Measurements from ENCODE around the gene JAKMIP1. TPM values are rescaled to one million over a fixed set of nuclear protein-coding genes. Genes with fewer than 3 reads are reported as not detected.

Gene JAKMIP1
- total RNA-seq, 1 experiment from 2014 or later: not detected

GRCh38 chr4:6200922-6201362, 593 bp upstream of the JAKMIP1 start:
- POLR2A ChIA-PET: no interaction called here
- CTCF ChIA-PET: interaction anchor here (0.7 kb wide), 1 partner anchor 347 kb away, joined by 4 read pairs; no protein-coding TSS in a partner anchor
- BruUV-seq (replicated peaks): no TSS peak
- Mint-ChIP-seq H3K4me1 (ENCODE audit: insufficient read depth, unreplicated experiment) (no peaks in the 10 kb centered on the region), H3K4me3 (ENCODE audit: unreplicated experiment) (no peak overlapping the region), H3K27me3 (ENCODE audit: insufficient read depth, unreplicated experiment) (no peaks in the 10 kb centered on the region), H3K27ac (ENCODE audit: low read depth, unreplicated experiment) (no peak overlapping the region), H3K36me3 (ENCODE audit: insufficient read depth, unreplicated experiment) (peaks cover 5% of the 10 kb centered on the region), H3K9me3 (ENCODE audit: unreplicated experiment) (peaks cover 19% of the 10 kb centered on the region)
- no peak for DNase-seq (ENCODE audit: unreplicated experiment)
- no peak for TF ChIP-seq CTCF (IDR thresholded peaks at IDR 0.05; ENCODE audit: unreplicated experiment)
- intact Hi-C loops (cut with micrococcal nuclease): no loop called here

- Mint-ChIP-seq H3K9me3 (ENCODE audit: unreplicated experiment) (peaks cover 19% of the 10 kb centered on the region), H3K4me3 (ENCODE audit: unreplicated experiment) (no peak overlapping the region), H3K4me1 (ENCODE audit: insufficient read depth, unreplicated experiment) (no peaks in the 10 kb centered on the region), H3K27me3 (ENCODE audit: insufficient read depth, unreplicated experiment) (no peaks in the 10 kb centered on the region), H3K27ac (ENCODE audit: low read depth, unreplicated experiment) (no peak overlapping the region), H3K36me3 (ENCODE audit: insufficient read depth, unreplicated experiment) (peaks cover 5% of the 10 kb centered on the region)
- TF ChIP-seq CTCF (IDR thresholded peaks at IDR 0.05; ENCODE audit: unreplicated experiment): no peak
- BruUV-seq (replicated peaks): no TSS peak
- CTCF ChIA-PET: interaction anchor here (0.6 kb wide), 1 partner anchor 375 kb away, joined by 3 read pairs; no protein-coding TSS in a partner anchor
- POLR2A ChIA-PET: no interaction called here
- intact Hi-C loops (cut with micrococcal nuclease): no loop called here
- DNase-seq (ENCODE audit: unreplicated experiment): no peak
These were observed 877 bp downstream of the JAKMIP1 start for GRCh38 chr4:6199422-6199921.

- no peaks in the 10 kb centered on the region for H3K27me3 Mint-ChIP-seq (ENCODE audit: insufficient read depth, unreplicated experiment)
- POLR2A ChIA-PET: no interaction called here
- CTCF ChIA-PET: no interaction called here
- no peaks in the 10 kb centered on the region for H3K4me1 Mint-ChIP-seq (ENCODE audit: insufficient read depth, unreplicated experiment)
- TF ChIP-seq CTCF (IDR thresholded peaks at IDR 0.05; ENCODE audit: unreplicated experiment): no peak
- peaks cover 22% of the 10 kb centered on the region for H3K9me3 Mint-ChIP-seq (ENCODE audit: unreplicated experiment)
- no peak for DNase-seq (ENCODE audit: unreplicated experiment)
- H3K27ac Mint-ChIP-seq (ENCODE audit: low read depth, unreplicated experiment): no peak overlapping the region
- intact Hi-C loops (cut with micrococcal nuclease): no loop called here
- no TSS peak for BruUV-seq (replicated peaks)
- peaks cover 5% of the 10 kb centered on the region for H3K36me3 Mint-ChIP-seq (ENCODE audit: insufficient read depth, unreplicated experiment)
- H3K4me3 Mint-ChIP-seq (ENCODE audit: unreplicated experiment): no peak overlapping the region
These were observed 1.5 kb downstream of the JAKMIP1 start for GRCh38 chr4:6198768-6199421.

GRCh38 chr4:6198278-6198677, 2.1 kb downstream of the JAKMIP1 start:
- no peak overlapping the region for H3K4me3 Mint-ChIP-seq (ENCODE audit: unreplicated experiment)

More at GRCh38 chr4:6198278-6198677, 2.1 kb downstream of the JAKMIP1 start:
- no peak for DNase-seq (ENCODE audit: unreplicated experiment)
- POLR2A ChIA-PET: no interaction called here
- CTCF ChIA-PET: no interaction called here
- H3K9me3 Mint-ChIP-seq (ENCODE audit: unreplicated experiment): peaks cover 27% of the 10 kb centered on the region
- no peaks in the 10 kb centered on the region for H3K4me1 Mint-ChIP-seq (ENCODE audit: insufficient read depth, unreplicated experiment)
- no peaks in the 10 kb centered on the region for H3K27me3 Mint-ChIP-seq (ENCODE audit: insufficient read depth, unreplicated experiment)
- BruUV-seq (replicated peaks): no TSS peak
- no peak for TF ChIP-seq CTCF (IDR thresholded peaks at IDR 0.05; ENCODE audit: unreplicated experiment)
- peaks cover 5% of the 10 kb centered on the region for H3K36me3 Mint-ChIP-seq (ENCODE audit: insufficient read depth, unreplicated experiment)
- intact Hi-C loops (cut with micrococcal nuclease): no loop called here
- no peak overlapping the region for H3K27ac Mint-ChIP-seq (ENCODE audit: low read depth, unreplicated experiment)
